NCI-H1092 treated with DMSO at 0.1 percent for 48 hours (cell line): ENCODE data around the gene SMC1B.

Source experiments
- DNase-seq: peaks from one replicate; lab custom pipeline; 2025; lab: John Stamatoyannopoulos, UW

Gene SMC1B

GRCh38 chr22:45320357-45320976, 92.9 kb downstream of the SMC1B start:
- DNase-seq = no peak

GRCh38 chr22:45319324-45319685, 94.1 kb downstream of the SMC1B start:
- DNase-seq = no peak

- DNase-seq = no peak
Measured at GRCh38 chr22:45318558-45319323, 94.7 kb downstream of the SMC1B start.

- DNase-seq = peak; percentile 50
Measured at GRCh38 chr22:45318168-45318557, 95.2 kb downstream of the SMC1B start.

- DNase-seq = no peak
Measured at GRCh38 chr22:45317551-45318167, 95.7 kb downstream of the SMC1B start.

- DNase-seq = no peak
Measured at GRCh38 chr22:45316796-45317526, 96.4 kb downstream of the SMC1B start.

- no peak for DNase-seq
Measured at GRCh38 chr22:45314786-45315185, 98.6 kb downstream of the SMC1B start.

GRCh38 chr22:45314054-45314721, 99.2 kb downstream of the SMC1B start:
- no peak for DNase-seq

GRCh38 chr22:45312856-45313255, 100.5 kb downstream of the SMC1B start:
- no peak for DNase-seq

- DNase-seq = no peak
Measured at GRCh38 chr22:45312415-45312814, 101.0 kb downstream of the SMC1B start.

GRCh38 chr22:45310977-45311531, 102.3 kb downstream of the SMC1B start:
- DNase-seq = no peak

- no peak for DNase-seq
Measured at GRCh38 chr22:45310331-45310976, 102.9 kb downstream of the SMC1B start.

GRCh38 chr22:45309422-45310227, 103.8 kb downstream of the SMC1B start, which contains the start of gene FAM118A:
TSS of gene FAM118A (plus strand) at chr22:45309934. CDS start at chr22:45322380, 12,446 bp downstream.
- peak; percentile 51 for DNase-seq

GRCh38 chr22:45308957-45309421, 104.4 kb downstream of the SMC1B start:
- no peak for DNase-seq

- no peak for DNase-seq
Measured at GRCh38 chr22:45308391-45308956, 104.9 kb downstream of the SMC1B start.

GRCh38 chr22:45306139-45306538, 107.3 kb downstream of the SMC1B start:
- DNase-seq = no peak

GRCh38 chr22:45305456-45306075, 107.8 kb downstream of the SMC1B start:
- DNase-seq = no peak

- DNase-seq = no peak
Measured at GRCh38 chr22:45304971-45305370, 108.4 kb downstream of the SMC1B start.

GRCh38 chr22:45303181-45303580, 110.2 kb downstream of the SMC1B start:
- DNase-seq = no peak
